Activated naive CD4-positive, alpha-beta T cell treated with Interleukin-2 at 50 U/mL for 16 hours (primary cell): ENCODE measurements around the gene COL4A2.

Experiments used
- DNase-seq: peaks from one replicate; pipeline ENCODE4 v3.0.0-alpha.2; 2020

COL4A2 gene

DNA sequence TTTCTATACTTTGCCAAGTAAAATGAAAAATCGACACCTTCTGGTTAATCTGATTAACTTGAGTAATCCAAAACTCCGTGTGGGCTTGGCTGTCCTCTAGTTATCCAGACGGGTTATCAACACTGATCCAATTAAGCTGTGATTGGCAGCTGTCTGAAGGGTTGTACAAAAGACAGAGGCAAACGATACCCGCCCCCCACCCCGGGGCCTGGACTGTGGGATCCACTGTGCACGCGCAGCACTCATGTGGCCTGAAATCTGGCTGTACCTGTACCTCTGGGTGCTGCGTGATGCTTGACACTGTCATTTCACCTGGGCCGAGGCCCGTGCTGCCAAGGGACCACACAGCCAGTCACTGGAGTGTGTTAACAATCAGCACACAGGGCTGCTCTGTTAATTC lies 53.5 kb downstream of the COL4A2 start:
- no peak for DNase-seq

- no peak for DNase-seq
Measured at GRCh38 chr13:110361365-110361911, 54.4 kb downstream of the COL4A2 start.

GRCh38 chr13:110363010-110363409 lies 55.9 kb downstream of the COL4A2 start:
- no peak for DNase-seq

GRCh38 chr13:110364081-110364480 lies 57.0 kb downstream of the COL4A2 start:
- no peak for DNase-seq

DNA sequence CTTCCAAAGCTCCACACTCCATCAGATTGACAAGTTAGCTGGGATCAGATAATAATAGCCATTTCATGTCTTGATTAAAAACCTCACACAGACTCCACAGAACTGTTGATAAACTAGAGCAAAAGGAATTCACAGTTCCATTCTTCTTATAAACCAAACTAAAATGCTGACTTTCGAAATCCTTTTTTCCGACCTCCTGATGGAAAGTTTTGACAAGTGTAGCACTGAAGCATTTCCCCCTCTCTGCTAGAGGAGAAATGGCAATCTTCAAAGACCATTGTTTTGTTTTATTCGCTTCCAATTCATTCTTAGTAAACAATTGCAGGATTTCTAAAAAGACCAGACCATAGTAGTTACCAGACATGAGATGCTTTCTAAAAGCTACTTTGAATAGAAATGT lies 58.8 kb downstream of the COL4A2 start:
- DNase-seq, result no peak

- no peak for DNase-seq
Measured at GRCh38 chr13:110366733-110367132, 59.6 kb downstream of the COL4A2 start.

DNA sequence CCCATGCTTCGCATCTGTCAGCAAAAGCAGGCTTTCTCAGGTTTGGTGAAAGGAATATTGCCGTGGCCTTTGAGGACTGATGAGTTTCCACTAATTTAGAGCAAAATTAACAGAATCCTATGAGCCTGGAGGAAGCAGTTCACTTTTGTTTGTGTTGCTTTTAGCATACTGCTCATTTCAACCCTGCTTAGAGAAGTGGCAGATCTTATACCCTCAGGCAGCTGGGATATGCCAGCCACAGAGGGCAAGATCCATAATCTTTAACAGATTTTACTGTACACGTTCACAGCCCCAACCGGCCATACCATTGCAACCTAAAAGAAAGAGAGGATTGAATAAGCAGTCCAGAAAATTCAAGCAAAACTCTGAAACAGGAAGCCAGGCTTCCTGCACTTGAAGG lies 60.5 kb downstream of the COL4A2 start:
- no peak for DNase-seq

GRCh38 chr13:110368408-110368807 lies 61.3 kb downstream of the COL4A2 start:
- no peak for DNase-seq

DNA sequence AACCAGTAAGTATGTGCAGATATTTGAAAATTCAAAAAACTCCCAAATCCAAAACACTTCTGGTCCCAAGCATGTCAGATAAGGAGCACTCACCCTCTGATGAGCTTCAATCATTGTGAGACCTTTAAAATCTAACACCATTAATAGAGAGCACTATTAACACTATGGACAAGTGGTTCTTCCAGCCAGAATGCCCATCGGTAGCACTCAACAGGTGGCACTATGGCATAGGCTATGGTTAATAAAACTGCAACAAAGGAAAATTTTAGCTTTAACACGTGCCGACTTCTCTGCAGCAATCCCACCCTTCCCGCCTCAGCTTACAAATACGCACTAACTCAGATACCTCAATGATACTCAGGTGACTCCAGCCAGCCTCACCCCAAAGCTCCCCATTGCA lies 62.3 kb downstream of the COL4A2 start:
- no peak for DNase-seq

- no peak for DNase-seq
Measured at GRCh38 chr13:110371550-110372465, 64.7 kb downstream of the COL4A2 start.

DNA sequence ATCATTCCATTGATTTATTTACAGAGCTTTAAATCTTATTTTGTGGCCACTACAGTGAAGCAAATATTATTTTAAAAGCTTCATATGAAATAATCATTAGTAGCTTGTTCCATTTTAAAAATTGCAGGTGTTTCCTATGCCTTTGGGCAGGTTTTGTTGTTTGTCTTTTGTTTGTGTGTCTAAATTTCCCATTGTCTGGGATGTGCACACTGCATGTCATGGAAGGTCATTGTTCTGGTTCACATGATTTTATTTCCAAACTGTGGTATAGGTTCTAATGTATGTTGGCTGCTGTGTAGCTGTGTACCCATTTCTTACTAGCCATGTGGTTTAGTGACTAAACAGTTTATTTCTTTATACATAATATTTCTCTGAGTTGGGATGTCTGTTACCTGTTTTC lies 65.6 kb downstream of the COL4A2 start:
- DNase-seq, result no peak

DNA sequence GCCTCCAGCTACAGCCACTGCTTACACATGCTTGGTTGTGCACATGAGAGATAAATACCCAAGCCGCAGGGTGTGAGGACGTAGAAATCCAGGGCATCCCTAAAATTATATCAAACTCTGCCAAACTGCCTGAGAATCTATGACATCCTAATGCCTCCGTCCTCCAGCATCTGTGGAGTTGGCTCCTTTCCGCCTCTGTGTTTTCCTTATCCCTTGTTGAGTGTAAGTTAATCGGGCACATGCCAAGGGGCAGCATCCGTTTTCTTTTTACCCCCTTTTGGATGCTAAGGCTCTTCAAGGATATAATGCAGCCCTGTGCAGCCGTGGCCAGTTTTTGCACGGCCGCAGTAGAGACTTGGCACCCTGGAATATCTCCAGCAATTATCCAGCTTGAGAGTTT lies 66.5 kb downstream of the COL4A2 start:
- DNase-seq, result no peak

GRCh38 chr13:110374431-110375370 lies 67.6 kb downstream of the COL4A2 start:
- DNase-seq, result no peak

DNA sequence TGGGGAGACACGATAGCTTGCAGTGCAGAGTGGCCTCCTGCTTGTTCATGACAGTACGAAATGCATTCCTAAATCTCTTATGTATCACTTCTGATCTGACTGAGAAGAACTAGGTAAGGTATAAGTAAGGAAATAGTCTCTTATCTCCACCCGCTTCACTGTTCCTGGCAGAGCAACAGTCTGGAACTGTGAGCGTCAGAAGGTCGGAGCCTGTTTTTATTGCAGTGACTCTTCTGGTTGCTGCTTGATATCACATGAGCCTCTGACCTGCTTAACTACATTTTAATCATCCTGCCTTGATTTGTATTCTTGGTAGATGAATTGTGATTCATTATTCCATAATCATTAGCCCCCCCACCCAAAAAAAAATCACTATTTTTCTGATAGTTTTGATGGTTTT lies 69.0 kb downstream of the COL4A2 start:
- DNase-seq, result no peak

GRCh38 chr13:110377178-110377825 lies 70.2 kb downstream of the COL4A2 start:
- DNase-seq, result no peak

DNA sequence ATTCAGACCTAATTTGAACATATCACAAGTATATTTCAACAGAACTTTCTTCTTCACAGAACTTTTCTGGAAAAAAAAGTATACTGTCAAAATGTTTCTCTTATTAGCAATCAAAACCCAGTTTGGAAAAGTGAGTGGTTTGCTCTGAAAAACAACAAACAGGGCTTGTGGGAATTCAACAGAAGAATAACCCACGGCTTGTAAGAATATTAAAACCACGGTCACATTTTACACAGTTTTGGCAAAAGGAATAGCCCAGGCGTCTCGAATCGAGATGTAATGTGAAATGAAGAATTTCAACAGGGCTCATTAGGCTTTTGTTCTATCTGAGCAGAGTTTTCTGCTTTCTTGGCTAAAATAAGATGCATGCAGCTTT lies 70.7 kb downstream of the COL4A2 start:
- DNase-seq, result no peak

DNA sequence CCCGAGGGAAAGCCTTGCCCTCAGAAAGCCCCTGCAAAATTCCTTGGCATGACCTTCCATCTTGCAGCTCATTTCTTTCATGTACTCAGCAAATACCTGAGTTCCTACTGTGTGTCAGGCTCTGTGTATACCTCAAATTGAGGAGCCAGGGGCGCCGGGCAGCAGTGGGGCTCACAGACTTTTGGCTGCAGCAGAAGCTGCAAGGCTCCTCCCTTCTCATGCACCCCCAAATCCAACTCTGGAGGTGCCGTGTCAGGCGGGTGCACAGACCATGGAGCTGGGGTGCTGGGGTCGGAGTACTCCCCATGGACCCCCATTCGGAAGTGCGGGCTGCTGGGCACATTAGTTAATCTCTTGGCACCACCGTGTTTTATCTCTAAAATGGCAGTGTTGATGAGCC lies 72.3 kb downstream of the COL4A2 start:
- no peak for DNase-seq

GRCh38 chr13:110379905-110380341 lies 72.8 kb downstream of the COL4A2 start:
- DNase-seq, result no peak

DNA sequence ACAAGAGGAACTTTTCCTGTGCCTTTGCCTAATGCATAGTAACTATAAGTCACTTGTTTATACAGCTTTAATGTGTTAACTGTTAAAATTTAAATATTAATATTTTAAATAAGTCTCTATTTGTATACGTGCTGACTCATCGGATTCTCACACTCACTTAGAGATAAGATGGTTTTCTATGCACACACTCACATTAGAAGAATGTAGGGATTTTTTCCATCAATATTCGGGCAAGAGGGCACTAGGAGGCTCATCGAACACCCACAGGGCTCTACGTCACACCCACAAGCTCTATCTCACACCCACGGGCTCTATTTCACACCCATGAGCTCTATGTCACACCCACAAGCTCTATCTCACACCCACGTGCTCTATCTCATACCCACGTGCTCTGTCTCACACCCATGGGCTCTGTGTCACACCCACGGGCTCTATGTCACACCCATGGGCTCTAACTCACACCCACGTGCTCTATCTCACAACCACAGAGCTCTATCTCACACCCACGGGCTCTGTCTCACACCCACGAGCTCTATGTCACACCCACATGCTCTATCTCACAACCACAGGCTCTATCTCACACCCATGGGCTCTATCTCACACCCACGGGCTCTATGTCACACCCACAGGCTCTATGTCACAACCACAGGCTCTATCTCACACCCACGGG lies 73.4 kb downstream of the COL4A2 start:
- DNase-seq, result no peak

GRCh38 chr13:110381029-110381360 lies 73.9 kb downstream of the COL4A2 start:
- no peak for DNase-seq

DNA sequence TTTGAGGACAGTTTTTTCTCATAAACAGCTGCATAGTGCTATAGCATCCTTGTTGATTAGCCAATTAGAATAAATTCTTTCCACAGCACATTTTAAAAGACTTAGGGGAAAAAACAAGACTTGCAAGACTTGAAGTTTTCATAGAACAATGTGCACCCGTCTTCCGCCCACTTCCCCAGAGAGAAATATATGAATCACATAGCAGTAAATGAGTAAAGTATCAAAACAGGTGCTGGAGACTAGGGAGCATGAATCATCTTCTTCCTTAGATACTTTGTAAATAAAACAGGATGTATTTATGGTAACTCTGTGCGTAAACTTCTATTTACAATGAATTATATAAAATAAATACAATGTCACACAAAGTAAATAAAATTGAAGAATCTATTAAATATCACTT lies 75.1 kb downstream of the COL4A2 start:
- DNase-seq, result no peak

- DNase-seq, result no peak
Measured at GRCh38 chr13:110382830-110383229, 75.7 kb downstream of the COL4A2 start.
